Lung (tissue), 12 donors: ENCODE data around the gene FOXD2. TPM values are rescaled to one million over a fixed set of nuclear protein-coding genes. Genes with fewer than 3 reads are reported as not detected.
A peak's percentile ranks its signal among the peaks of the same experiment; 100 is the strongest.

Experiments
- ATAC-seq: fragments of 200-7000 bp; cut with Tn5 transposase; one replicate; pipeline ENCODE4 v1.9.1; 2020; ENCODE audit warnings: moderate number of reproducible peaks; ENCODE audit not compliant: insufficient read depth, low FRiP score
- DNase-seq, 3 donors: peaks; one replicate each; pipeline ENCODE4 v3.0.0-alpha.2; 2013 to 2017
- H3K27ac ChIP-seq, 2 donors: one replicate each; pipeline ENCODE4 v1.5.1; 2013; ENCODE audit warnings: mild to moderate bottlenecking in 2 of 2, moderate library complexity in 2 of 2, control low read depth in 1 of 2, inconsistent platforms in 1 of 2, low read depth in 1 of 2, low read length in 1 of 2
- H3K27me3 ChIP-seq, 3 donors: one replicate each; pipeline ENCODE4 v1.5.1; 2013; ENCODE audit warnings: low read length in 2 of 3; ENCODE audit not compliant: control insufficient read depth in 3 of 3, insufficient read depth in 3 of 3
- H3K36me3 ChIP-seq, 4 donors: one replicate each; pipeline ENCODE4 v1.5.1; 2013; ENCODE audit warnings: low read length in 4 of 4, mild to moderate bottlenecking in 1 of 4, moderate library complexity in 1 of 4; ENCODE audit not compliant: control insufficient read depth in 4 of 4, insufficient read depth in 4 of 4
- H3K4me1 ChIP-seq, 5 donors: one replicate each; pipeline ENCODE4 v1.5.1; 2013; ENCODE audit warnings: low read length in 5 of 5, mild to moderate bottlenecking in 2 of 5, moderate library complexity in 1 of 5; ENCODE audit not compliant: control insufficient read depth in 5 of 5, insufficient read depth in 5 of 5
- H3K4me3 ChIP-seq: one replicate; pipeline ENCODE4 v1.5.1; 2013; ENCODE audit warnings: mild to moderate bottlenecking, control low read depth, moderate library complexity
- H3K9ac ChIP-seq, 2 donors: one replicate each; pipeline ENCODE4 v1.5.1; 2013; ENCODE audit warnings: low read length in 2 of 2, control low read depth in 1 of 2; ENCODE audit not compliant: insufficient read depth in 1 of 2
- H3K9me3 ChIP-seq, 4 donors: one replicate each; pipeline ENCODE4 v1.5.1; 2013; ENCODE audit warnings: low read length in 3 of 4, mild to moderate bottlenecking in 1 of 4, moderate library complexity in 1 of 4; ENCODE audit not compliant: control insufficient read depth in 4 of 4, insufficient read depth in 3 of 4
- WGBS, 2 donors: extraction: QIAGEN DNeasy Blood & Tissue Kit; methylation state at CpG; one replicate each; pipeline ENCODE4 v1.1.7; 2013; 5-methylcytosine and 5-hydroxymethylcytosine counted together
- polyA plus RNA-seq, 2 donors: library from polyadenylated mRNA; stranded (reverse); fragments of 200-250 nt; gene quantifications; one replicate each; pipeline ENCODE4 v1.2.1, GENCODE V29; 2013
- total RNA-seq, 2 donors: library from RNA; depleted of rRNA in 1 of 2; stranded (reverse); fragments of >200 nt in 1 of 2; gene quantifications; one replicate each; pipeline ENCODE4 v1.2.1, GENCODE V29; 2014 to 2021
- TF ChIP-seq, protein P1 (sequence below): IDR thresholded peaks from 2 replicates; pipeline ENCODE4 v1.5.1; 2012; ENCODE audit warnings: mild to moderate bottlenecking; ENCODE audit errors: control extremely low read depth, extremely low read depth
- donor health status: control.
- donor health status: control.
- donor health status: Bipolar disorder and iron deficiency.
- donor health status: healthy.
- donor health status: DM: yes; HTN: yes; CAD: no.

FOXD2 gene
- total and polyA plus RNA-seq, 4 donors: 0.09 to 1.1 (median 0.14) TPM

DNA sequence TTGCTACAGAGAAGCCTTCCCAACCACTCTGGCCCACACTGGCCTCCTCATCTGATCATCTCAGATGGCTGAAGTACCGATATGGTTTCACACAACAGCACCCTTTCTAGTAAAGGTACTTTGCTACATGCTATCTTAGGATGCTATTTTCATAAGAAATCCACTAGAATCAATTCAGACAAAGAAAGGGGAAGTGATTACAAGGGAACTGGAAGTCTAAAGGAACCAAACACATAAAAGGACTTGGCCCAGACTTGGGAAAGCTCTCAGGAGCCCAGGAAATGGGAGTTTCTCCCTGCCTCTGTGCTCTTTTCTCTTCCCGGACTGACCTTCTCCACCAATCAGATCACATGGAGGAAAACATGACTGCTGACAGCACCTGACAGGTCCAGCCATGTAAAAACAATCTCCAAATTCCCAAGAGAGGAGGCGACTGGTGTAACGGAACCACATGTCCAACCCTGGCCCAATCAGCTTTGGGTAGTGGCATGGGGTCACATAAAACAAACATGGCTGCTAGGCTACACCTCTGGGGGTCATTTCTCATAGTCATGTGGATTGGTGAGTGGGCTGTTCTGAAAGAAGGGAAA lies 34.4 kb upstream of the FOXD2 start:
- Histone ChIP-seq H3K4me3 (no peak overlapping the region), H3K36me3 (no peaks in the 10 kb centered on the region), H3K9ac (no peak overlapping the region), H3K27me3 (peaks cover 0 to 12% (median 0%) of the 10 kb centered on the region in 3 donors), H3K4me1 (peaks cover 0 to 27% (median 4%) of the 10 kb centered on the region in 5 donors), H3K9me3 (peaks cover 0 to 2% (median 0%) of the 10 kb centered on the region in 4 donors), H3K27ac (no peak overlapping the region)
- TF ChIP-seq, protein P1, sequence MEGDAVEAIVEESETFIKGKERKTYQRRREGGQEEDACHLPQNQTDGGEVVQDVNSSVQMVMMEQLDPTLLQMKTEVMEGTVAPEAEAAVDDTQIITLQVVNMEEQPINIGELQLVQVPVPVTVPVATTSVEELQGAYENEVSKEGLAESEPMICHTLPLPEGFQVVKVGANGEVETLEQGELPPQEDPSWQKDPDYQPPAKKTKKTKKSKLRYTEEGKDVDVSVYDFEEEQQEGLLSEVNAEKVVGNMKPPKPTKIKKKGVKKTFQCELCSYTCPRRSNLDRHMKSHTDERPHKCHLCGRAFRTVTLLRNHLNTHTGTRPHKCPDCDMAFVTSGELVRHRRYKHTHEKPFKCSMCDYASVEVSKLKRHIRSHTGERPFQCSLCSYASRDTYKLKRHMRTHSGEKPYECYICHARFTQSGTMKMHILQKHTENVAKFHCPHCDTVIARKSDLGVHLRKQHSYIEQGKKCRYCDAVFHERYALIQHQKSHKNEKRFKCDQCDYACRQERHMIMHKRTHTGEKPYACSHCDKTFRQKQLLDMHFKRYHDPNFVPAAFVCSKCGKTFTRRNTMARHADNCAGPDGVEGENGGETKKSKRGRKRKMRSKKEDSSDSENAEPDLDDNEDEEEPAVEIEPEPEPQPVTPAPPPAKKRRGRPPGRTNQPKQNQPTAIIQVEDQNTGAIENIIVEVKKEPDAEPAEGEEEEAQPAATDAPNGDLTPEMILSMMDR: no peak
- ATAC-seq: no peak
- no peak for DNase-seq
- 87 to 94% methylated on average over 4 of the region's 4 CpGs for WGBS, 2 donors

DNA sequence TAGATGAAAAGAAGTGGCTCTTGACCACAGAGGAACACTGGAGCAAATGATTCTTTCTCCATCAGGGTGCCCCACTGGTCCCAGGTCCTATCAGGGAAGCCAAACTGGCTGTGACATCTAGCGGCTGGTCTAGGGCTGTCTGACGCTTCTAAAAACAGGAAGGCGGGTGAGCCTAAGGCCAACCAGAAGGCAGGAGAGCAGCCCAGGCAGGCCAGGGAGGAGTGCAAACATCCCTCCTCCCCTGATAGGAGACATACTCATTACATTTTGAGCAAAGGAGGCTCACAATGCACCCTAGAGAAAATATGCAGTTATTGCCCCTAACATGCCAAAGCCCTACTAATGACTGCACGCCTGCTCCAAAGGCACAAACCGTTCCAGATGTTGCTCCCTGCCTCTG lies 32.1 kb upstream of the FOXD2 start:
- Histone ChIP-seq H3K27ac (no peak overlapping the region), H3K27me3 (peaks cover 0 to 5% (median 0%) of the 10 kb centered on the region in 3 donors), H3K4me3 (no peak overlapping the region), H3K36me3 (no peaks in the 10 kb centered on the region), H3K9ac (no peak overlapping the region), H3K4me1 (peaks cover 0 to 50% (median 10%) of the 10 kb centered on the region in 5 donors), H3K9me3 (no peaks in the 10 kb centered on the region)
- 62 to 67% methylated on average over 5 of the region's 5 CpGs for WGBS, 2 donors
- DNase-seq (peak; percentile 83 to 90 (median 85)), ATAC-seq (no peak)
- TF ChIP-seq, protein P1: no peak

DNA sequence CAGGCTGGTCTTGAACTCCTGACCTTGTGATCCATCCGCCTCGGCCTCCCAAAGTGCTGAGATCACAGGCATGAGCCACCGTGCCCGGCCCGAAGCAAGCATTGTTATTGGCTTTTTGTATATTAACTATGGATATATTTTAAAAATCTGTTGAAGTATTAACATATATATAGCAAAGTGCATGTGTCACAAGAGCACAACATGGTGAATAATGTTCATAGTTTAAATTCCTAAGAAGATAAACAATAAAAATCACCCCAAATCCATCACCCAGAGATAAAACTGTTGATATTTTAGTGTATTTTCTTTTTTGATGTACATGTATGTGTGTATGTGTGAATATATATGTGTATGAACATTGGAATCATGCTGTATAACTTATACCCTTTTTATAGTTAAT lies 30.9 kb upstream of the FOXD2 start:
- Histone ChIP-seq H3K4me1 (peaks cover 0 to 51% (median 10%) of the 10 kb centered on the region in 5 donors), H3K27me3 (peaks cover 0 to 3% (median 0%) of the 10 kb centered on the region in 3 donors), H3K36me3 (no peaks in the 10 kb centered on the region), H3K4me3 (no peak overlapping the region), H3K27ac (no peak overlapping the region), H3K9ac (no peak overlapping the region), H3K9me3 (no peaks in the 10 kb centered on the region)
- ATAC-seq: no peak
- TF ChIP-seq, protein P1: no peak
- 94 to 97% methylated on average over 5 of the region's 5 CpGs for WGBS, 2 donors
- no peak for DNase-seq

DNA sequence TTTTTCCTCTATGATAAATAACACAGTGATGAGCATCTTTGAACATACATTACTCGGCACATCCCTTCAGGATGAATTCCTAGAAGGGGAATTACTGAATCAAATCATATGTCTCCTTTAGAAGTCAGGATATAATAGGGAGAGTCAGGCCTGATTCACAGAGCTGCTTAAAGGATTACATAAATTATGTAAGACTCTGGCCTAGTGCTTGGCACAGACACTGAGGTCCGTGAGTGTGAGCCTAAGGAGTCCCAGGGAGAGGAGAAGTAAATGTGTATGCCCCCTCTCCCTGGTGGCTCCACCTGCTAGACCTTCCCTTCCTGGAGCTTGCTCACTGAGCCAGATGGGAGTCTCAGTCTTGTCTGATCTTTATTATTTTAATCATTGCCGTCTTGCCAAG lies 30.4 kb upstream of the FOXD2 start:
- Histone ChIP-seq H3K9me3 (no peaks in the 10 kb centered on the region), H3K36me3 (no peaks in the 10 kb centered on the region), H3K27ac (no peak overlapping the region), H3K9ac (no peak overlapping the region), H3K4me3 (no peak overlapping the region), H3K4me1 (peaks cover 0 to 51% (median 10%) of the 10 kb centered on the region in 5 donors), H3K27me3 (peaks cover 0 to 3% (median 0%) of the 10 kb centered on the region in 3 donors)
- ATAC-seq (no peak), DNase-seq (no peak)
- WGBS, 2 donors: 83 to 90% methylated on average over 3 of the region's 3 CpGs
- TF ChIP-seq, protein P1: no peak
